ENCODE data around the gene CD63.

CD63 gene

DNA sequence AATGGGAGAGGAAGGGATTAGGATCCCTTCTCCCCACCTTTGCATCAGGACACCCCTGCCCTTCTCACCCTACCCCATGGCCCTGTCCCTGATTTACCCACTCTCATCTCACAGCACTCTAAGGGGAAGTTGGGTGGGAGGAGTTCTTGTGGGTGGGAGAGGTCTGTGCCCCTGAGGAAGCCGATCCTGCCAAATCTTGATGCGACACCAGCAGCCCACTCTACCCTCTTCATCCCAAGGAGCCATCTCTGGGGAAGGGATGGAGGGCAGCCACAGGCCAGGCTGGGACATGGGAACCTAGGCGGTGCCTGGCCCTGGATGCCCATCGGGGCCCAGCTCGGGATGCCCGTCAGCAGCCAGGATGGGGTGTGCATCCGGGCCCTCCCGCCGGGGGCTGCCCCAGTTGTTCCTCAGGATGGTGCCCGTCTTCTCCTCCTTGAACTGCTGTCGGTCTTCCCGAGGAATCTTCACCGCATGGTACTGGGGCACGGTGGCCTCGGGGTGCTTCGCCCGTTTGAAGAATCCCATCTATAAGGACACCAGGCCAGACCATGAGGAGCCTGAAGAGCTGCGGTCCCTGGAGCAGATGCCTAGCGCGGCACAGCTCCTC is 43.9 kb downstream of the CD63 start:
- DNase-seq: no peak

DNA sequence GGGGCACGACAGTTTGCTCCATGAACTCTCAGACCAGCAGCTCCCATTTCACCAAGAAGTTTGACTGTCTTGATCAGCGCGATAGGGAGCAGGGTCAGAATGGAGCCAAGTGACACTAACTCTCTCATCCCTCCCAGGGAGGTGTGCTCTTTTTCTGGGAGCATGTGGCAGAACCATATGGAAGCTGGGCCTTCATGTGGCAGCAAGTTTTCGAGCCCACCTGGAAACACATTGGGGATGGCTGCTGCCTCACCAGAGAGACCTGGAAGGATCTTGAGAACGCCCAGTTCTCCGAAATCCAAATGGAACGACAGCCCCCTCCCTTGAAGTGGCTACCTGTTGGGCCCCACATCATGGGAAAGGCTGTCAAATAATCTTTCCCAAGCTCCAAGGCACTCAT is 45.1 kb downstream of the CD63 start:
- no peak for DNase-seq

DNA sequence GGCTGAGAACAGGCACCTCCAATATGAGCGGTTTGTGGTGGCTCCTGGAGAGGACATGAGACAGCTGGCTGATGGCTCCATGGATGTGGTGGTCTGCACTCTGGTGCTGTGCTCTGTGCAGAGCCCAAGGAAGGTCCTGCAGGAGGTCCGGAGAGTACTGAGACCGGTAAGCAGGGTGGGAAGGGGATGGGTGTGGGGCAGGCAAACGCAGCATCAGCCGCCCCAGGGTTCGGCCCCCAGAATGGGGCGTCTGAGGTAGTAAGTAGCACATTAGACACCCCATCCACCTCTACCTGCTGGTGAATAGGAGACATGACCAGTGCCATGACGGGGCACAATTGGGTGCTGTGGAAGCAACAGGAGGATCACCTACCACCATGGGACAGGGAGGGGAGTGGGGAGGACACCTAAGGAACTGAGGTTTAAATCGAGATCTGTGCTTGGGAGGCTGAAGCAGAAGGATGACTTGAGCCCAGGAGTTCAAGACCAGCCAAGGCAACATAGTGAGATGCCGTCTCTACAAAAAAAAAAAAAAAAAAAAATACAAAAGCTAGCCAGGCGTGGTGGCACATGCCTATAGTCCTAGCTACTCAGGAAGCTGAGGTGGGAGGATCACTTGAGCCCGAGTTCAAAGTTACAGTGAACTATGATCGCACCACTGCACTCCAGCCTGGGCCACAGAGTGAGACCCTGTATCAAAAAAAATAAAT is 46.6 kb downstream of the CD63 start:
- DNase-seq: no peak

DNA sequence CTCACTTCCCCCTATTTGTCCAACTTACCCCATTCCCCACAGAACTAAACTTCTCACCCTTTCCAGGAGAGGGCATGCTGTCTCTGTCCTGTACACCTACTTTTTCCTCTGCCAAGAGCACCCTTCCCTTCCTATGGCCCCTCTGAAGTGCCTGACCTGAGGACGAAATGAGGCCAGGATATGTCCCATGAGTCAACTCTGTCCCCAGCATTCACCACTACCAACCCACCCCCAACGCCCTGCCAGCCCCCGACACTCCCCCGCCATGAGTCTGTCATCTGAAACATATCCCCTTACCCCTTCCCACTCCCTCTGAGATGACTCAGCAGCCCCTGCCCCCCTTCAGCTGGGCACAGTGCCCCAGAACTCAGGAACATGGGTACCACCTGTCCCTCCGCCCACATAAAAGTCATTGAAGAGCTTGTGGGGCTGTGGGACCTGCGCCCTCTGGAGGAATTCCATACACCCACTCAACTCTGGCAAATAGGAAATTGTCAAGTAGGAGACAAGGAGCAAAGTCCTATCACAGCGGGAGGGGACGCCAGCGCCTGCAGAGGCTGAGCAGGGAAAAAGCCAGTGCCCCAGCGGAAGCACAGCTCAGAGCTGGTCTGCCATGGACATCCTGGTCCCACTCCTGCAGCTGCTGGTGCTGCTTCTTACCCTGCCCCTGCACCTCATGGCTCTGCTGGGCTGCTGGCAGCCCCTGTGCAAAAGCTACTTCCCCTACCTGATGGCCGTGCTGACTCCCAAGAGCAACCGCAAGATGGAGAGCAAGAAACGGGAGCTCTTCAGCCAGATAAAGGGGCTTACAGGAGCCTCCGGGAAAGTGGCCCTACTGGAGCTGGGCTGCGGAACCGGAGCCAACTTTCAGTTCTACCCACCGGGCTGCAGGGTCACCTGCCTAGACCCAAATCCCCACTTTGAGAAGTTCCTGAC is 47.4 kb downstream of the CD63 start:
- DNase-seq: peak; percentile 65

DNA sequence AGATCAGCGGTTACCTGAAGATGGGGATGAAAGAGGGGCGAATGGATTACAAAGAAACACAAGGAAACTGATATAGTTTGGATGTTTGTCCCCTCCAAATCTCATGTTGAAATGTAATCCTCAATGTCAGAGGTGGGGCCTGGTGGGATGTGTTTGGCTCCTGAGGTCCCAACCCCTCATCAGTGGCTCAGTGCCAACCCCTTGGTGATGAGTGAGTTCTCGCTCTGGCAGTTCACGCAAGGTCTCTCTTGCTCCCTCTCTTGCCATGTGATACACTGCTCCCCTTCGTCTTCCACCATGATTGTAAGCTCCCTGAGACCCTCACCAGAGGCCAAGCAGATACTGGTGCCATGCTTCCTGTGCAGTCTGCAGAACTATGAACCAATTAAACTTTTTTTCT is 49.1 kb downstream of the CD63 start:
- no peak for DNase-seq

DNA sequence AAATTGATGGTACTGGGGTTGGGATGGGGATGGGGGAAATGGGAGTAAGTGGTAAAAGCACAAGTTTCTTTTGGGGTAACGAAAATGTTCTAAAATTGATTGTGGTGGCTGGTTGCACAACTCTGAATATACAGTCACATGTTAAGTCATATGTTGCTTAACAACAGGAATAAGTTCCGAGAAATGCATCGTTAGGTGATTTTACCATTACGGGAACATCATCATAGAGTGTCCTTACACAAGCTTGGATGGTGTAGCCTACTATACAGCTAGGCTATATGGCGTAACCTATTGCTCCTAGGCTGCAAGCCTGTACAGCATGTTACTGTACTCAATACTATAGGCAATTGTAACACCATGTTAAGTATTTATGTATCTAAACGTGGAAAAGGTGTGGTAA is 52.1 kb downstream of the CD63 start:
- no peak for DNase-seq

DNA sequence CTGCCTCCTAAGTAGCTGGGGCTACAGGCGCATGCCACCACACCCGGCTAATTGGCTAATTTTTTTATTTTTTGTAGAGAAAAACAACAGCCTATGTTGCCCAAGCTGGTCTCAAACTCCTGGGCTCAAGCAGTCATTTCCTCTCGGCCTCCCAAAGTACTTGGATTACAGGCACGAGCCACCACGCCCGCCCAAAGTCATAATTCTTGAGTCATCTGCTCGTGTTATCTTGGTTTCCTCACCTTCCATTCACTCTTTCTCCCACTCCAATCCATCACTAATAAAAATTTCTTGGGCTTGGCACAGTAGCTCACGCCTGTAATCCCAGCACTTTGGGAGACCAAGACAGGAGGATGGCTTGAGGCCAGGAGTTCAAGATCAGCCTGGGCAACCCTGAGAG is 53.1 kb downstream of the CD63 start:
- DNase-seq: no peak

All from NCI-H2171 treated with DMSO at 0.1 percent for 48 hours (cell line).